GM23338 (cell line): ENCODE measurements around the gene TLE1.

ENCODE experiments used
- EZH2 ChIP-seq: fragments of 200-600 bp; sonication (generic); IDR thresholded peaks from one replicate; pipeline ENCODE4 v1.8.0; 2017; ENCODE audit warnings: antibody characterized with exemption, mild to moderate bottlenecking, low read depth; ENCODE audit not compliant: unreplicated experiment
- POLR2AphosphoS5 ChIP-seq: IDR thresholded peaks from 2 replicates; pipeline ENCODE4 v1.6.1; 2016; ENCODE audit warnings: antibody characterized with exemption, low read depth
- STAT1 ChIP-seq: IDR thresholded peaks from one replicate; pipeline ENCODE4 v1.6.1; 2016; ENCODE audit warnings: antibody characterized with exemption; ENCODE audit not compliant: unreplicated experiment
- TF ChIP-seq, protein P1 (sequence below), 2 experiments: fragments of 200-600 bp in 1 of 2; sonication (generic) in 1 of 2; conservative IDR thresholded peaks; 2 replicates each; pipeline versions ENCODE4 v1.5.1 to v1.6.1; 2016 to 2017; ENCODE audit warnings: antibody characterized with exemption in 2 of 2, low read depth in 2 of 2, mild to moderate bottlenecking in 2 of 2, moderate library complexity in 1 of 2
- TF ChIP-seq, protein P2 (sequence below): fragments of 250-450 bp; sonication (Bioruptor Pico); IDR thresholded peaks from 2 replicates; pipeline ENCODE4 v1.5.0; 2020; ENCODE audit warnings: mild to moderate bottlenecking, moderate library complexity

GRCh38 chr9:81621118-81621517 is 68.2 kb downstream of the TLE1 start:
- TF ChIP-seq, protein P1, sequence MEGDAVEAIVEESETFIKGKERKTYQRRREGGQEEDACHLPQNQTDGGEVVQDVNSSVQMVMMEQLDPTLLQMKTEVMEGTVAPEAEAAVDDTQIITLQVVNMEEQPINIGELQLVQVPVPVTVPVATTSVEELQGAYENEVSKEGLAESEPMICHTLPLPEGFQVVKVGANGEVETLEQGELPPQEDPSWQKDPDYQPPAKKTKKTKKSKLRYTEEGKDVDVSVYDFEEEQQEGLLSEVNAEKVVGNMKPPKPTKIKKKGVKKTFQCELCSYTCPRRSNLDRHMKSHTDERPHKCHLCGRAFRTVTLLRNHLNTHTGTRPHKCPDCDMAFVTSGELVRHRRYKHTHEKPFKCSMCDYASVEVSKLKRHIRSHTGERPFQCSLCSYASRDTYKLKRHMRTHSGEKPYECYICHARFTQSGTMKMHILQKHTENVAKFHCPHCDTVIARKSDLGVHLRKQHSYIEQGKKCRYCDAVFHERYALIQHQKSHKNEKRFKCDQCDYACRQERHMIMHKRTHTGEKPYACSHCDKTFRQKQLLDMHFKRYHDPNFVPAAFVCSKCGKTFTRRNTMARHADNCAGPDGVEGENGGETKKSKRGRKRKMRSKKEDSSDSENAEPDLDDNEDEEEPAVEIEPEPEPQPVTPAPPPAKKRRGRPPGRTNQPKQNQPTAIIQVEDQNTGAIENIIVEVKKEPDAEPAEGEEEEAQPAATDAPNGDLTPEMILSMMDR (conservative IDR thresholded peaks at IDR 0.05; ENCODE audit: low read depth in 2 of 2): no peak
- no peak for TF ChIP-seq EZH2
- no peak for TF ChIP-seq POLR2AphosphoS5
- TF ChIP-seq STAT1: no peak
- TF ChIP-seq, protein P2, sequence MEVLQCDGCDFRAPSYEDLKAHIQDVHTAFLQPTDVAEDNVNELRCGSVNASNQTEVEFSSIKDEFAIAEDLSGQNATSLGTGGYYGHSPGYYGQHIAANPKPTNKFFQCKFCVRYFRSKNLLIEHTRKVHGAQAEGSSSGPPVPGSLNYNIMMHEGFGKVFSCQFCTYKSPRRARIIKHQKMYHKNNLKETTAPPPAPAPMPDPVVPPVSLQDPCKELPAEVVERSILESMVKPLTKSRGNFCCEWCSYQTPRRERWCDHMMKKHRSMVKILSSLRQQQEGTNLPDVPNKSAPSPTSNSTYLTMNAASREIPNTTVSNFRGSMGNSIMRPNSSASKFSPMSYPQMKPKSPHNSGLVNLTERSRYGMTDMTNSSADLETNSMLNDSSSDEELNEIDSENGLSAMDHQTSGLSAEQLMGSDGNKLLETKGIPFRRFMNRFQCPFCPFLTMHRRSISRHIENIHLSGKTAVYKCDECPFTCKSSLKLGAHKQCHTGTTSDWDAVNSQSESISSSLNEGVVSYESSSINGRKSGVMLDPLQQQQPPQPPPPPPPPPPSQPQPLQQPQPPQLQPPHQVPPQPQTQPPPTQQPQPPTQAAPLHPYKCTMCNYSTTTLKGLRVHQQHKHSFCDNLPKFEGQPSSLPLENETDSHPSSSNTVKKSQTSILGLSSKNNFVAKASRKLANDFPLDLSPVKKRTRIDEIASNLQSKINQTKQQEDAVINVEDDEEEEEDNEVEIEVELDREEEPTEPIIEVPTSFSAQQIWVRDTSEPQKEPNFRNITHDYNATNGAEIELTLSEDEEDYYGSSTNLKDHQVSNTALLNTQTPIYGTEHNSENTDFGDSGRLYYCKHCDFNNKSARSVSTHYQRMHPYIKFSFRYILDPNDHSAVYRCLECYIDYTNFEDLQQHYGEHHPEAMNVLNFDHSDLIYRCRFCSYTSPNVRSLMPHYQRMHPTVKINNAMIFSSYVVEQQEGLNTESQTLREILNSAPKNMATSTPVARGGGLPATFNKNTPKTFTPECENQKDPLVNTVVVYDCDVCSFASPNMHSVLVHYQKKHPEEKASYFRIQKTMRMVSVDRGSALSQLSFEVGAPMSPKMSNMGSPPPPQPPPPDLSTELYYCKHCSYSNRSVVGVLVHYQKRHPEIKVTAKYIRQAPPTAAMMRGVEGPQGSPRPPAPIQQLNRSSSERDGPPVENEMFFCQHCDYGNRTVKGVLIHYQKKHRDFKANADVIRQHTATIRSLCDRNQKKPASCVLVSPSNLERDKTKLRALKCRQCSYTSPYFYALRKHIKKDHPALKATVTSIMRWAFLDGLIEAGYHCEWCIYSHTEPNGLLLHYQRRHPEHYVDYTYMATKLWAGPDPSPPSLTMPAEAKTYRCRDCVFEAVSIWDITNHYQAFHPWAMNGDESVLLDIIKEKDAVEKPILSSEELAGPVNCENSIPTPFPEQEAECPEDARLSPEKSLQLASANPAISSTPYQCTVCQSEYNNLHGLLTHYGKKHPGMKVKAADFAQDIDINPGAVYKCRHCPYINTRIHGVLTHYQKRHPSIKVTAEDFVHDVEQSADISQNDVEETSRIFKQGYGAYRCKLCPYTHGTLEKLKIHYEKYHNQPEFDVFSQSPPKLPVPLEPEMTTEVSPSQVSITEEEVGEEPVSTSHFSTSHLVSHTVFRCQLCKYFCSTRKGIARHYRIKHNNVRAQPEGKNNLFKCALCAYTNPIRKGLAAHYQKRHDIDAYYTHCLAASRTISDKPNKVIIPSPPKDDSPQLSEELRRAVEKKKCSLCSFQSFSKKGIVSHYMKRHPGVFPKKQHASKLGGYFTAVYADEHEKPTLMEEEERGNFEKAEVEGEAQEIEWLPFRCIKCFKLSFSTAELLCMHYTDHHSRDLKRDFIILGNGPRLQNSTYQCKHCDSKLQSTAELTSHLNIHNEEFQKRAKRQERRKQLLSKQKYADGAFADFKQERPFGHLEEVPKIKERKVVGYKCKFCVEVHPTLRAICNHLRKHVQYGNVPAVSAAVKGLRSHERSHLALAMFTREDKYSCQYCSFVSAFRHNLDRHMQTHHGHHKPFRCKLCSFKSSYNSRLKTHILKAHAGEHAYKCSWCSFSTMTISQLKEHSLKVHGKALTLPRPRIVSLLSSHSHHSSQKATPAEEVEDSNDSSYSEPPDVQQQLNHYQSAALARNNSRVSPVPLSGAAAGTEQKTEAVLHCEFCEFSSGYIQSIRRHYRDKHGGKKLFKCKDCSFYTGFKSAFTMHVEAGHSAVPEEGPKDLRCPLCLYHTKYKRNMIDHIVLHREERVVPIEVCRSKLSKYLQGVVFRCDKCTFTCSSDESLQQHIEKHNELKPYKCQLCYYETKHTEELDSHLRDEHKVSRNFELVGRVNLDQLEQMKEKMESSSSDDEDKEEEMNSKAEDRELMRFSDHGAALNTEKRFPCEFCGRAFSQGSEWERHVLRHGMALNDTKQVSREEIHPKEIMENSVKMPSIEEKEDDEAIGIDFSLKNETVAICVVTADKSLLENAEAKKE (CRISPR knock-in tag): no peak
